ENCODE measurements around the gene DLGAP1. TPM values are rescaled to one million over a fixed set of nuclear protein-coding genes. Genes with fewer than 3 reads are reported as not detected.

DLGAP1 gene
- total RNA-seq, 3 donors from 2014 or later (not counting 1 experiment from before 2014, with no cell fraction given) = not detected

- H3K4me3 ChIP-seq (ENCODE audit: low read length) = no peak overlapping the region
- H3K27me3 ChIP-seq (ENCODE audit: control insufficient read depth, insufficient read depth, low read length) = no peaks in the 10 kb centered on the region
- no peak overlapping the region for H3K27ac Mint-ChIP-seq
- no peak for TF ChIP-seq CTCF (IDR thresholded peaks at IDR 0.05)
- intact Hi-C loops (cut with micrococcal nuclease) = no loop called here
- H3K27me3 Mint-ChIP-seq (ENCODE audit: low read depth in 2 of 2) = peaks cover 6 to 19% of the 10 kb centered on the region in 2 donors
- DNase-seq (no peak), ATAC-seq (no peak)
- no peaks in the 10 kb centered on the region for H3K36me3 ChIP-seq (ENCODE audit: control insufficient read depth, insufficient read depth, low read length)
- H3K4me3 Mint-ChIP-seq = no peak overlapping the region
- H3K9me3 ChIP-seq (ENCODE audit: control insufficient read depth, insufficient read depth, low read length) = no peaks in the 10 kb centered on the region
- no peak overlapping the region for H3K27ac ChIP-seq (ENCODE audit: low read length)
- peaks cover 0 to 4% of the 10 kb centered on the region in 2 donors for H3K4me1 Mint-ChIP-seq
- H3K36me3 Mint-ChIP-seq = no peaks in the 10 kb centered on the region
- H3K9me3 Mint-ChIP-seq = no peaks in the 10 kb centered on the region
- H3K4me1 ChIP-seq (ENCODE audit: control insufficient read depth, insufficient read depth, low read length) = no peaks in the 10 kb centered on the region
Observed at GRCh38 chr18:3873211-3873610, 581.9 kb downstream of the DLGAP1 start.

GRCh38 chr18:3872641-3873040 lies 582.5 kb downstream of the DLGAP1 start:
- H3K4me3 ChIP-seq (ENCODE audit: low read length) = no peak overlapping the region
- peaks cover 0 to 4% of the 10 kb centered on the region in 2 donors for H3K4me1 Mint-ChIP-seq
- no peak overlapping the region for H3K27ac ChIP-seq (ENCODE audit: low read length)
- TF ChIP-seq CTCF (IDR thresholded peaks at IDR 0.05) = no peak
- H3K4me3 Mint-ChIP-seq = no peak overlapping the region
- H3K27ac Mint-ChIP-seq = no peak overlapping the region
- H3K27me3 ChIP-seq (ENCODE audit: control insufficient read depth, insufficient read depth, low read length) = no peaks in the 10 kb centered on the region
- intact Hi-C loops (cut with micrococcal nuclease) = no loop called here
- DNase-seq (no peak), ATAC-seq (no peak)
- 89% methylated on average over 2 of the region's 2 CpGs for WGBS (ENCODE audit: insufficient coverage)
- no peaks in the 10 kb centered on the region for H3K4me1 ChIP-seq (ENCODE audit: control insufficient read depth, insufficient read depth, low read length)
- peaks cover 6 to 19% of the 10 kb centered on the region in 2 donors for H3K27me3 Mint-ChIP-seq (ENCODE audit: low read depth in 2 of 2)
- no peaks in the 10 kb centered on the region for H3K9me3 ChIP-seq (ENCODE audit: control insufficient read depth, insufficient read depth, low read length)
- no peaks in the 10 kb centered on the region for H3K36me3 Mint-ChIP-seq
- H3K36me3 ChIP-seq (ENCODE audit: control insufficient read depth, insufficient read depth, low read length) = no peaks in the 10 kb centered on the region
- H3K9me3 Mint-ChIP-seq = no peaks in the 10 kb centered on the region

GRCh38 chr18:3871687-3872086 lies 583.4 kb downstream of the DLGAP1 start:
- intact Hi-C loops (cut with micrococcal nuclease) = no loop called here
- H3K4me3 Mint-ChIP-seq = no peak overlapping the region

More at GRCh38 chr18:3871687-3872086, 583.4 kb downstream of the DLGAP1 start:
- H3K27me3 Mint-ChIP-seq (ENCODE audit: low read depth in 2 of 2) = peaks cover 11 to 19% of the 10 kb centered on the region in 2 donors
- H3K27ac ChIP-seq (ENCODE audit: low read length) = no peak overlapping the region
- no peak overlapping the region for H3K27ac Mint-ChIP-seq
- DNase-seq (no peak), ATAC-seq (no peak)
- no peaks in the 10 kb centered on the region for H3K27me3 ChIP-seq (ENCODE audit: control insufficient read depth, insufficient read depth, low read length)
- no peak overlapping the region for H3K4me3 ChIP-seq (ENCODE audit: low read length)
- 100% methylated on average over 1 of the region's 2 CpGs for WGBS (ENCODE audit: insufficient coverage)
- H3K4me1 Mint-ChIP-seq = peaks cover 0 to 4% of the 10 kb centered on the region in 2 donors
- no peaks in the 10 kb centered on the region for H3K9me3 ChIP-seq (ENCODE audit: control insufficient read depth, insufficient read depth, low read length)
- H3K4me1 ChIP-seq (ENCODE audit: control insufficient read depth, insufficient read depth, low read length) = no peaks in the 10 kb centered on the region
- H3K36me3 Mint-ChIP-seq = no peaks in the 10 kb centered on the region
- no peaks in the 10 kb centered on the region for H3K36me3 ChIP-seq (ENCODE audit: control insufficient read depth, insufficient read depth, low read length)
- H3K9me3 Mint-ChIP-seq = no peaks in the 10 kb centered on the region
- TF ChIP-seq CTCF (IDR thresholded peaks at IDR 0.05) = no peak
